GM13976 (cell line): ENCODE data around the gene ASPSCR1.

Experiments used
- DNase-seq: peaks from one replicate; pipeline ENCODE4 v3.0.0; 2012; ENCODE audit warnings: low spot score
- in situ Hi-C: fragments of 300-500 bp; cut with MboI; formaldehyde crosslinking; loops from one replicate; pipeline ENCODE4 v1.12.0; 2022; ENCODE audit warnings: low sequenced_read_pairs, mixed read lengths, inconsistent platforms; ENCODE audit not compliant: unreplicated experiment
- TF ChIP-seq, protein P1 (sequence below): IDR thresholded peaks from 2 replicates; pipeline ENCODE4 v1.5.1; 2012; ENCODE audit warnings: borderline replicate concordance, mild to moderate bottlenecking; ENCODE audit not compliant: insufficient read depth; ENCODE audit errors: extremely low read depth, missing control alignments, control extremely low read depth

ASPSCR1 gene

DNA sequence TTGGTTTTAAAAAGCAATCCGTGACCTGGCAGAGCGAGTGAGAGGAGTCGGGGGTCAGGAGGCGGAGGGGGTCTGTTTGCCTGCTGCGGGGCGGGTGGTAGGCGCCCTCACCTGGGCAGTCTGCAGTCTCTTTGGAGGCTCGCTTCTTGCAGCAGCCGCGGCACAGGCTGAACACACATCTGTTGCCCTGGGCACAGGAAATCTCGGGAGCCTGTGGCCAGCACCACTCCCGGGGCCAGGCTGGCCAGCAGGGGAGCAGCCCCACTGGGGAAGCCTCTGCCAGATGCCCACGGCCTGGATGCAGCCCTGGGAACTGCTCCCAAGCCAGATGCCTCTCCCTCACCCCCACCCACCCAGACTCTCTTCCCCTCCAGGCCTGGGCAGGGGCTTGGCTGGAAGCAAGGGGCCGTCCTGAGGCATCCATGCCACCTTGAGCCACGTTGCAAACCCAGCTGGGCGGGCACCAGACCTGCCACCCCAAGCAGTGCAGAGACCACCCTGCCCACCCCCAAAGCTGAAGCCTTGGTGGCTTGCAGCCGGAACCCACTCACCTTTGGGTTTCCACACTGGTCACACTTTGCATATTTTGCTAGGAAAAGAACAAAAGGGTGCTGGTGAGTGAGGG, 80.9 kb downstream of the ASPSCR1 start:
- in situ Hi-C loops, result no loop called here
- TF ChIP-seq, protein P1, sequence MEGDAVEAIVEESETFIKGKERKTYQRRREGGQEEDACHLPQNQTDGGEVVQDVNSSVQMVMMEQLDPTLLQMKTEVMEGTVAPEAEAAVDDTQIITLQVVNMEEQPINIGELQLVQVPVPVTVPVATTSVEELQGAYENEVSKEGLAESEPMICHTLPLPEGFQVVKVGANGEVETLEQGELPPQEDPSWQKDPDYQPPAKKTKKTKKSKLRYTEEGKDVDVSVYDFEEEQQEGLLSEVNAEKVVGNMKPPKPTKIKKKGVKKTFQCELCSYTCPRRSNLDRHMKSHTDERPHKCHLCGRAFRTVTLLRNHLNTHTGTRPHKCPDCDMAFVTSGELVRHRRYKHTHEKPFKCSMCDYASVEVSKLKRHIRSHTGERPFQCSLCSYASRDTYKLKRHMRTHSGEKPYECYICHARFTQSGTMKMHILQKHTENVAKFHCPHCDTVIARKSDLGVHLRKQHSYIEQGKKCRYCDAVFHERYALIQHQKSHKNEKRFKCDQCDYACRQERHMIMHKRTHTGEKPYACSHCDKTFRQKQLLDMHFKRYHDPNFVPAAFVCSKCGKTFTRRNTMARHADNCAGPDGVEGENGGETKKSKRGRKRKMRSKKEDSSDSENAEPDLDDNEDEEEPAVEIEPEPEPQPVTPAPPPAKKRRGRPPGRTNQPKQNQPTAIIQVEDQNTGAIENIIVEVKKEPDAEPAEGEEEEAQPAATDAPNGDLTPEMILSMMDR, result no peak
- DNase-seq, result no peak

DNA sequence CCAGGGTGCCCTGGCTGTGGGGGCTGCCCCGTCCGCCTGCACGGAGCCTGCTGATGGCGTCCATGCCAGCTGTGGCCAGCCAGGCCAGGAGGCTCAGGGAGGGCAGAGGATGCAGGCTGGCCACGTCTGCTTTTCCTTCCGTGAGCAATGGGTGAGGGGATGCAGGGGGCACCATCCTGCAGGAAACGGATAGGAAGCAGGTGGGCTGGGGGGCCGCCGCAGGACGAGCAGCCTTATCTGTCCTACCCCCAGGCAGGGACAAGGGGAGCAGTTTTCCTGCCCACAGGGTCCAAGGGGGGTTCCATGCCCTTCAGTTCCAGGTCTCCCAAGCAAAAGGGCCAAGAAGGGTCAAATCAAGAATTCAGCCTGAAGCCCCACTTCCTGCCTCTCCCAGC, 81.4 kb downstream of the ASPSCR1 start:
- TF ChIP-seq, protein P1, result no peak
- DNase-seq, result no peak
- in situ Hi-C loops, result no loop called here

DNA sequence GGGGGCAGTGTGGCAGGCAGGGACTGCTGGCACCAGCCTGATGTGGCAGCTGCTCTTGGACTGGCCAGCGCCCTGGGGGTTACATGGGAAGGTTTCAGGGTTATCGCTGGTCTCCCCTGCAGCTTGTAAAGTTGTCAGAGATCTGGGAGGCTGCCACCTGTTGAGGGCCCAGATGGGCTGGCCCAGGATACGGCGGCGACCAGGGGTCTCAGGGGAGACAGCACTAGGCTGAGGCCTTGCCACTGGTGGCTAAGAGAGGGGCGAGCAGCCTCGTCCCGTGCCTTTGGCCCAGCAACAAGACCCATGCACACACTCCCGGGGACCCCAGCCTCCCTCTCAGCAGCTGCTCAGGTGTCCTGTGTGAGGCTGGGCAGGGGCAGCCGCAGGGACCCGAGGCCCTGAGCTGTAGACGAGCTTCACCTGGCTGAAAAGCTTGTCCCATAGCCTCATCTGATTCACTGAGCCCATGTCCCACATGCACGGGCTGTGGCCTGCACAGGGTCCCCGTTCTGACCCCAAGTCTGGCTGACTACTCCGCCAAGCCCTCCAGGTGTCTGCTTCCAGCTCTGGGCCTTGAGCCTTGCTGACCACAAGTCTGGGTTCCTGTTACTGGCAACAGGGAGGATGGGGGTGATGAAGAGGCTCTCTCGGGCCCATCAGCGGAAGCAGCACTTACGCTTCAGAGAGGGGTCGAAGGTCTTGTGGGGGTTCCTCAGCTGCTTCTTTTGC, 82.0 kb downstream of the ASPSCR1 start:
- in situ Hi-C loops, result no loop called here
- DNase-seq, result no peak
- TF ChIP-seq, protein P1, result no peak

DNA sequence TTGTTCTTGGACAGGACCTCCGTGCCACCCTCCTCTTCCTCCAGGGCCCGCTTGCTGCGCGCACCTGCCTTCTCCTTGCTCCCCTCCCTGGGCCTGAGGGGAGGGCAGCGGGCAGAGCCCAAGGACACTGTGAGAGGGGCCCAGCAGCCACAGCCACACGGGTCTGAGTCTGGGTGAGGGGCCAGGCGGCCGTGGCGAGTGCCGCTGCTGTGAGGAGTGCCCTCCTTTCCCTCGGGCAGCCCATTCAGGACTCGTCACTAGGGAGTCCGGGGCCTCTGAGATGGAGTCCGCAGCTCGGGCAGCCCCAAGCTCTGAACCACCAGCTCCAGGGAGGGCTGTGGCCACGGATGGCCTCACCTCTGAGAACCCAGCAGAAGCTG, 82.6 kb downstream of the ASPSCR1 start:
- in situ Hi-C loops, result no loop called here
- DNase-seq, result no peak
- TF ChIP-seq, protein P1, result no peak

DNA sequence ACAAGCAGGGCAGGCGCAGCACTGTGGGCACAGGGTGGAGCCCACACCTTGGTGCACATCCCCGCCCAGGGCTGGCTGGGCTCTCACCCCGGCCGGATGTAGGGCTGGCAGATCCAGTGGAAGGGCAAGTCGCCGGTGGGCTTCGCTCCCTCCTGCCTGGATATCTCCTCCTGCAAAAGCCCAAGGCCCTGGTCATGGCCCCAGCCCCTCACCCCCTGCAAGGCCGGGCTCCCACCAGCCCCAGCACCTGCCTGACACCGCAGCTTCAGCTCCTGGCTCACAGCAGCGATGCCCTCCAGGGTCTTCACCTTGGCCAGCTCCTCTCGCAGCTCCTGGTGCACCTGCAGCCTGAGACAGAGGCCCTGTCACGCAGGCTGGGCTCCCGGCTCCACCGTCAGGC, 83.2 kb downstream of the ASPSCR1 start:
- TF ChIP-seq, protein P1, result no peak
- no peak for DNase-seq
- in situ Hi-C loops, result no loop called here

DNA sequence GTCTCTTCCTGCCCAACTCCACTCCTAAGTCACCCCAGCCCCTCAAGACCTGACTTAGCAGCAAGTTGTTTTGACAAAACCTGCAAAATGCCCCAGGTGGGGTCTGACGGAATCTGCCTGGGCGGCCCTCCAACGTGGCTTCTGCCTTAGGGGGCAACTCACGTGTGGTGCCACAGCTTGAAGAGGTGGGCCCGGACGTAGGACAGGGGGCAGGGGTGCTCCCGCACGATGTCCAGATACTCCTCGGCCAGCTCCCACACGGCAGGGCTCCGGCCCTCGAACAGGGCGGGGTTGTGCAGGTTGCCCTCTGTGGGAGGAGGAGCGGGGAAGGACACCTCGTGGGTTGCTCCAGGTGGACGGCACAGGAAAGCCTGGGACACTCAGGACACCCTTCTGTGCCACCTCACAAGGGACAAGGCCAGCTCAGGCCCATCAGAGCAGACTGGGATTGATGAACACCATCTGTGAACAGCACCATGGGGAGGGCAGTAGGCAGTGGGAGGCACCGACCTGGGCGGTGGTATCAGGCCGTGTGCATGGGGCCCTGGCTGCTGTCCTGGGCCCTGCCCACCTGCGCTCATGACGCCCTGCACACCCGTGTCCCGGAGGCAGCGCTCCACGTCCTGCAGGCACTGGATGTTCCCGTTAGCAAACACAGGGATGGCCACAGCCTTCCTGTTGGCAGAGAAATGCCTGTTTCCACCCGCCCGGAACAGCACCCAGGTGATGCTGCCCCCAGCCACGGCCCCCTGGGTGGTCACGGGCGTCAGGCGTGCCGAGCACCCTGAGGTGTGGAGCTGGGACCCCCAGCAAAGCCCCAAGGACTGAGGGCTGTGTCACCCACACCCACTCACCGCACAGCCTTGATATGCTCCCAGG, 83.9 kb downstream of the ASPSCR1 start:
- in situ Hi-C loops, result no loop called here
- DNase-seq, result no peak
- TF ChIP-seq, protein P1, result no peak
